HepG2 (cell line): ENCODE results near the gene DPP6.

Source experiments
- BHLHE40 ChIP-seq: IDR thresholded peaks from 2 replicates; pipeline ENCODE4 v1.6.1; 2011; ENCODE audit warnings: low read length, improper control_type of control experiment
- CTCF ChIP-seq: sonication (generic); formaldehyde crosslinking; IDR thresholded peaks from 2 replicates; pipeline ENCODE4 v1.5.0; 2020; ENCODE audit warnings: mild to moderate bottlenecking, missing genetic modification reagents, moderate library complexity
- ELF1 ChIP-seq: sonication (generic); formaldehyde crosslinking; IDR thresholded peaks from 2 replicates; pipeline ENCODE4 v1.4.0; 2020; ENCODE audit warnings: missing genetic modification reagents
- ELF4 ChIP-seq: sonication (generic); formaldehyde crosslinking; IDR thresholded peaks from 2 replicates; pipeline ENCODE4 v1.5.0; 2020; ENCODE audit warnings: missing genetic modification reagents, mild to moderate bottlenecking, moderate library complexity, borderline replicate concordance
- KMT2A ChIP-seq: sonication (generic); formaldehyde crosslinking; IDR thresholded peaks from 2 replicates; pipeline ENCODE4 v1.4.0; 2020; ENCODE audit warnings: missing genetic modification reagents
- MATR3 ChIP-seq: sonication (generic); formaldehyde crosslinking; IDR thresholded peaks from 2 replicates; pipeline ENCODE4 v1.4.0; 2020; ENCODE audit warnings: missing genetic modification reagents
- REST ChIP-seq, 2 experiments: IDR thresholded peaks; 2 replicates each; pipeline ENCODE4 v1.6.1; 2011 to 2012; ENCODE audit warnings: low read length in 2 of 2, borderline replicate concordance in 1 of 2, low read depth in 1 of 2, mild to moderate bottlenecking in 1 of 2, moderate library complexity in 1 of 2
- RFXANK ChIP-seq: IDR thresholded peaks from 2 replicates; pipeline ENCODE4 v1.6.1; 2016
- SP2 ChIP-seq: sonication (generic); formaldehyde crosslinking; IDR thresholded peaks from 2 replicates; pipeline ENCODE4 v1.5.1; 2020; ENCODE audit warnings: mild to moderate bottlenecking, missing genetic modification reagents
- SUZ12 ChIP-seq: fragments of 150-350 bp; IDR thresholded peaks from 2 replicates; pipeline ENCODE4 v1.6.1; 2014; ENCODE audit warnings: low read depth, low read length
- ZBTB7A ChIP-seq: sonication (generic); formaldehyde crosslinking; IDR thresholded peaks from 2 replicates; pipeline ENCODE4 v1.8.0; 2022; ENCODE audit warnings: mild to moderate bottlenecking, missing genetic modification reagents
- ZNF558 ChIP-seq: sonication (generic); formaldehyde crosslinking; IDR thresholded peaks from 2 replicates; pipeline ENCODE4 v1.9.0; 2022; ENCODE audit warnings: mild to moderate bottlenecking, missing genetic modification reagents, borderline replicate concordance
- TF ChIP-seq, protein P1 (sequence below): sonication (generic); formaldehyde crosslinking; IDR thresholded peaks from 2 replicates; pipeline ENCODE4 v1.4.0; 2020; ENCODE audit warnings: low read depth, missing genetic modification reagents

DNA sequence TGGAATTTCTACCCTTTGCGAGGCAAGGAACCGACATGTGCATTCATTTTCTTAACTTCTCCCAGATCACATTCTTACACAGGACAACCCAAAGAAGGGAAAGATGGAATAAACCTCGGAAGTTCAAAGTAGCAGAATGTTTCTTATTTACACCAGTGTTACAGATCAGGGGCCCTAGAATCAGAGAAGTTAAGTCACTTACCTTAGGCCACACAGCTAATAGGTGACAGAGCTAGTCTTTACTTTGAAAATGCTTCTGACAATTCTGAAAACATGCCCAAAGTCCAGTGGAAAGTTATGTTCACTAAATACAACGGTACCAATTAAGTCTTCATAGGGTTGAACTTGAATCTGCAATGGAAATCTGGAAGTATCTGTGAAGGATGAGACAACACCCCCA is 437.7 kb downstream of the DPP6 start:
- TF ChIP-seq, protein P1, sequence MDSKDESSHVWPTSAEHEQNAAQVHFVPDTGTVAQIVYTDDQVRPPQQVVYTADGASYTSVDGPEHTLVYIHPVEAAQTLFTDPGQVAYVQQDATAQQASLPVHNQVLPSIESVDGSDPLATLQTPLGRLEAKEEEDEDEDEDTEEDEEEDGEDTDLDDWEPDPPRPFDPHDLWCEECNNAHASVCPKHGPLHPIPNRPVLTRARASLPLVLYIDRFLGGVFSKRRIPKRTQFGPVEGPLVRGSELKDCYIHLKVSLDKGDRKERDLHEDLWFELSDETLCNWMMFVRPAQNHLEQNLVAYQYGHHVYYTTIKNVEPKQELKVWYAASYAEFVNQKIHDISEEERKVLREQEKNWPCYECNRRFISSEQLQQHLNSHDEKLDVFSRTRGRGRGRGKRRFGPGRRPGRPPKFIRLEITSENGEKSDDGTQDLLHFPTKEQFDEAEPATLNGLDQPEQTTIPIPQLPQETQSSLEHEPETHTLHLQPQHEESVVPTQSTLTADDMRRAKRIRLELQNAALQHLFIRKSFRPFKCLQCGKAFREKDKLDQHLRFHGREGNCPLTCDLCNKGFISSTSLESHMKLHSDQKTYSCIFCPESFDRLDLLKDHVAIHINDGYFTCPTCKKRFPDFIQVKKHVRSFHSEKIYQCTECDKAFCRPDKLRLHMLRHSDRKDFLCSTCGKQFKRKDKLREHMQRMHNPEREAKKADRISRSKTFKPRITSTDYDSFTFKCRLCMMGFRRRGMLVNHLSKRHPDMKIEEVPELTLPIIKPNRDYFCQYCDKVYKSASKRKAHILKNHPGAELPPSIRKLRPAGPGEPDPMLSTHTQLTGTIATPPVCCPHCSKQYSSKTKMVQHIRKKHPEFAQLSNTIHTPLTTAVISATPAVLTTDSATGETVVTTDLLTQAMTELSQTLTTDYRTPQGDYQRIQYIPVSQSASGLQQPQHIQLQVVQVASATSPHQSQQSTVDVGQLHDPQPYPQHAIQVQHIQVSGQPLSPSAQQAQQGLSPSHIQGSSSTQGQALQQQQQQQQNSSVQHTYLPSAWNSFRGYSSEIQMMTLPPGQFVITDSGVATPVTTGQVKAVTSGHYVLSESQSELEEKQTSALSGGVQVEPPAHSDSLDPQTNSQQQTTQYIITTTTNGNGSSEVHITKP (CRISPR knock-in tag) = no peak
- TF ChIP-seq ELF1 (CRISPR knock-in tag) (no peak), MATR3 (no peak), RFXANK (no peak), SP2 (CRISPR knock-in tag) (no peak), CTCF (CRISPR knock-in tag) (no peak), KMT2A (CRISPR knock-in tag) (no peak), ELF4 (CRISPR knock-in tag) (no peak), REST (IDR thresholded peaks at IDR 0.05; ENCODE audit: borderline replicate concordance in 1 of 2, low read depth in 1 of 2, low read length in 2 of 2) (no peak), ZNF558 (CRISPR knock-in tag) (no peak), SUZ12 (no peak), BHLHE40 (no peak), ZBTB7A (CRISPR knock-in tag) (no peak)
